GM21423 (cell line): ENCODE results near the gene SHANK2.

Experiments used
- ATAC-seq: cut with Tn5 transposase; IDR thresholded peaks from one replicate; pipeline ENCODE4 v1.9.1; 2021; ENCODE audit warnings: mild to moderate bottlenecking, moderate library complexity; ENCODE audit not compliant: unreplicated experiment

The SHANK2 gene

DNA sequence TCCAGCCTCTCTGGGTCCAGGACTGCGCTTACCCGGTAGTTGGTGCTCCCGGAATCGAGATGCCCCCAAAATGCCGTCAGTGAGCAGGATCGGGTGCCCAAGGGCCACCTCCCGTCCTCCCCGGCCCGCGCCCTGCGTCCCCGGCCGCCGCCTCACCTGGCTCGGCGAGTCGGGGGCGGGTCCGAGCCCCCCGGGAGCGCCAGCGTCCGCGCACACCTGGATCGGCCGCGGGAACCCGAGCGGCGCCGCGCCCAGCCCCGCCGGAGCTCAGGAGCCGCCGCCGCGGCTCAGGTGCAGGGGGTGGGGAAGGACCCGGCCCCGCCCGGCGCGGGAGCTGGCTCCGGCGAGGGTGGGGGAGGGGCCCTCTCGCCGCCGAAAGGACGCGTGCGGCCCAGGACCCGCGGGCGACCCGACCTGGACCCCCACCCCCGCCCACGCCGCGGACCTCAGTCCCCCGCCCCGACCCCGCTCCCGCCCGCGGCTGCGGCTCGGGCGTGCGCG, at the start of gene SHANK2:
SHANK2 (minus strand) TSS at position 309 of the 501 bp plus-strand sequence. CDS start 105,251 bp downstream, outside the sequence.
- no peak for ATAC-seq

DNA sequence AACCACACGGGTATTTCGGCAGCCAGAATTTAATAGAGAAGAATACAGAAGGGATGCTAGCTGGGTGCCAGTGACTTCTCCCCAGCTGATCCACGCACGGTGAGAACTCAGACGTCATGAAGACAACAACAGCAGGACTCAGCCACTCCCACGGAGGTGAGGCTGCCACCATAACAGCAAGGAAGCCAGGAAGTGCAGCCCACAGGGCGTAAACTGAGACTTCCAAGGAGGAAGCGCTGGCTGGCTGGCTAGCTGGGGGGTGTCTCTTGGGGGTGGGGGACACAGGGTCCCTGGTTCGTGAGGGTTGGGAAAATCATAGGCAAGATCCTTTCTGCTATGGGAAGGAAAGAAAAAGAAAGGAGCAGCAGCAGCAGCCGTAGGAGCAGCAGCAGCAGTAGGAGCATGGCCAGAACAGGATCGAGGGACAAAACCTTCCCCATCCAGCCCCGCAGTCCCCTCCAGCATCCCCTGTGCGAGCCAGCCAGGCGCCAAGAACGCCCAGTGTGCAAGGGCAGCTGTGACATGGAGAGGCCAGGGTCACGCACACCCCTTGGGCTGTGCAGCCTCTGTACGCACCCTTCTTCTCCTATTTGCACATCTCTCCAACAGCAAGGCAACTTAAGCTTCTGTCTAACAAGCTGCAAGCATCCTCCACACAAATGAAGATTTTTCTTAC, 49.6 kb upstream of the SHANK2 start:
- ATAC-seq = no peak

DNA sequence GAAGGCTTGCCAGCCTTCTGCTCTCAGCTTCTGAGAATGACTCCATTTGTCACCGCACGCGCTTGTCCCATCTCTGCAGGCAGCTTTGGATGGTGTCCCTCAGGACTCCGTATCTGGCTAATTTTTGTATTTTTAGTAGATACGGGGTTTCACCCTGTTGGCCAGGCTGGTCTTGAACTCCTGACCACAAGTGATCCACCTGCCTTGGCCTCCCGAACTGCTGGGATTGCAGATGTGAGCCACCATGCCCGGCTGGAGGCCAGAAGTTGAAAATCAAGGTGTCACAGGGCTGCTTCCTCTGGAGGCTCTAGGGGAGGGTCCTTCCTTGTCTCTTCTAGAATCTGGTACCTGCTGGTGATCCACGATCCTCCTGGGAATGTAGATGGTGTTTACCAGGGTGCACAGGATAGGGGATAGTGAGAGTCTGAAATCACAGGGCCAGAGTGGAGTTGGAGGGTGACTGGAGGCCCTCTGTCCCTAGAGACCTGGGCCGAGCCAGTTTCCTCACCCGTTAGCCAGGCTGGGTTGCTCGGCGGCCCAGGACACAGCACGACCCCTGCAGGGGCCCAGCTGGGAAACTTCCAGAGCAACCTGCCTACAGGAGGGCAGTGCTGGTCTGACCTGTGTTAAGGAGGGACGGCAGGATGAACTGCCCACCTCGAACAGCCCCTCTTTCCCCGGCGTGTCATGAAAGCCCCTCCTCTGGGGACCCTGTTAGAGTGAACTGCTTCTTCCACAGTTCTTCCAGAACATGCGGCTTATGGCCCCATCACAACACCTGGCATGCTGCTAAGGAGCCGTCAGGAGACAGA, 48.9 kb upstream of the SHANK2 start:
- ATAC-seq = no peak

DNA sequence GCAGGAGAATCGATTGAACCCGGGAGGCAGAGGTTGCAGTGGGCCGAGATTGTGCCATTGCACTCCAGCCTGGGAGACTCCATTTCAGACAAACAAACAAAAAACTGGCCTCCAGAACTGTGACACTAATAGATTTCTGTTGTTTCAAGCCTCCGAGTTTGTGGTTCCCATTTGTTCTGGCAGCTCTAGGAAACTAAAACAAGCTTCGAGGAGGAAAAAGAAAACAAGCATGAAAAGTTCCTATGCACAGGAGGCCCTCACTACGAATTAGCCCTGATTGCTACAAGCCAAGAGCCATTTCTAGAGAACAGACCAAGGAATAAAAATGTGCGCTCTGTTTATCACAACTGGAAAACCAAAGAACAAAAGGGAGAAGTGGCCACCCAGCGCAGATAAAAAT, 47.8 kb upstream of the SHANK2 start:
- ATAC-seq = no peak

DNA sequence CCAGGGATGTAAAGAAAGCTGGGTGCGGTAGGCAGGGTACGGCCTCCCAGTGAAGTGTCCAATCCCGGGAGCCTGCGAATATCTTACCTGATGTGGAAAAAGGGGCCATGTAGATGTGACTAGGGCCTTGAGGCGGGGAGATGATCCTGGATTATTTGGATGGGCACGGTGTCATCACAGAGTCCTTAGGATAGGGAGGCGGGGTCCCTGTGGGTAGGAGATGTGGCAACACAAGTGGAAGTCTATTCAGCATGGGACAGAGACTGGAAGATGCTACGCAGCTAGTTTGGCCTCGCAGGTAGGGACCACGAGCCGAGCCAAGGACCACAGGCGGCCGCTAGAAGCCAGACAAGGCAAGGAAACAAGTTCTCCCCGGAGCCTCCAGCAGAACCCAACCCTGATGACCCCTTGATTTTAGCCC, 46.4 kb upstream of the SHANK2 start:
- ATAC-seq = no peak

DNA sequence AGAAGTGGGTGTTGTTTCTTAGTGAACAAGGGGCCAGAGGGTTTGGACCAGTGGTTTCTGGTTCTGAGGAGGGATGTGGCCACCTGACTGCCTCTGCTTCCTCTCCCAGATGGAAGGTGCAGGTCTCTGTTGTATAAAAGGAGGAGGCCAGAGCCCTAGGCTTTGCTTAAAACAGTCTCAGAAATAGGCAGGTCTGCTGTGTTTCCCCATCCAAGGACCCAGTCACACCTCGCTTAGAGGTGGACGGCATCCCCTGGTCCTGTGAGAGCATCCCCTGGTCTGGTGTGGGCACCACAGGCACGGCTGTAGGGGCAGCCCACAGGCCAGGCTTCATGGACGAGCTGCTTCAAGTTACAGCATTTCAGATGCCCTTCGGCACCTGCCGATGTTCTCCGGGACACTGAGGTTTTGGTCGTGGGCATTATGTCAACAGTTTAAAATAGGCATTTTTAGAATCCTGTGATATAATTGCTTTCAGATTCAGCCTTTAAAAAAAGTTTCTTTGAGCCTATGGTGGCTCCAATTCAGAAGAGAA, 45.7 kb upstream of the SHANK2 start:
- ATAC-seq = no peak

DNA sequence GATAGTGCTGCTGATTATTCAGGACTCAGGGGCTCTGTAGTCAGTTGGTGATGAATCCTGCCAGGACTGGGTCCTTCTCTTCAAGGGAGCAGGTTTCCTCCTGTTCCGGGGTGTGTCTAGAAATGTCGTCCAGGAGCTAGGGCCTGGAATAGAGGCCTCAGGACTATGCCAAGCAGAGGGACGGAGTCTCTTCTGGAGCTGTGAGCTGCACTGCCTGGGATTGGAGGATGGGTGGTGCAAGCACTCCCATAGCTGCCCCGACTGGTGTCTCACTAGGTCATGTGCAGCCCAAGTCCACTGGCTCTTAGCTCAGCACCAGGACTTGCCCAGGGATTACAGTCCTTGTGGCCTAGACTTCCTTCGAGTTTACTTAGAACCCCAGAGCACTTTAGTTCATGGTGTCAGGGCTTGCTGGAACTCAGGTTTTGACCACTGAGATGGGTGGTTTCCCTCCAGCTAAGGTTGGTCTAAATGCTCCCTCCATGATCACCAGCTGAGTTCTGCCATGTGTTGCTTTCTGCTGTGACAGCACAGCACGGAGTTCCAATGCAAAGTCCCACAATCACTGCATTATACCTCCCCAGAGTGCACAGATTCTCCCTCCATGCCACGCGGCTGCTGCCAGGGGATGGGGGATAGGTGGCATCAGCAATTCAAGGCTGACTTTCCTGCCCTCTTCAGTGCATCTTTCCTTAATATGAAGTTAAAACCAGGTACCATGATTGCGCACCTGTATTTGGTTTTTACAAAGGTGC, 42.6 kb upstream of the SHANK2 start:
- no peak for ATAC-seq

DNA sequence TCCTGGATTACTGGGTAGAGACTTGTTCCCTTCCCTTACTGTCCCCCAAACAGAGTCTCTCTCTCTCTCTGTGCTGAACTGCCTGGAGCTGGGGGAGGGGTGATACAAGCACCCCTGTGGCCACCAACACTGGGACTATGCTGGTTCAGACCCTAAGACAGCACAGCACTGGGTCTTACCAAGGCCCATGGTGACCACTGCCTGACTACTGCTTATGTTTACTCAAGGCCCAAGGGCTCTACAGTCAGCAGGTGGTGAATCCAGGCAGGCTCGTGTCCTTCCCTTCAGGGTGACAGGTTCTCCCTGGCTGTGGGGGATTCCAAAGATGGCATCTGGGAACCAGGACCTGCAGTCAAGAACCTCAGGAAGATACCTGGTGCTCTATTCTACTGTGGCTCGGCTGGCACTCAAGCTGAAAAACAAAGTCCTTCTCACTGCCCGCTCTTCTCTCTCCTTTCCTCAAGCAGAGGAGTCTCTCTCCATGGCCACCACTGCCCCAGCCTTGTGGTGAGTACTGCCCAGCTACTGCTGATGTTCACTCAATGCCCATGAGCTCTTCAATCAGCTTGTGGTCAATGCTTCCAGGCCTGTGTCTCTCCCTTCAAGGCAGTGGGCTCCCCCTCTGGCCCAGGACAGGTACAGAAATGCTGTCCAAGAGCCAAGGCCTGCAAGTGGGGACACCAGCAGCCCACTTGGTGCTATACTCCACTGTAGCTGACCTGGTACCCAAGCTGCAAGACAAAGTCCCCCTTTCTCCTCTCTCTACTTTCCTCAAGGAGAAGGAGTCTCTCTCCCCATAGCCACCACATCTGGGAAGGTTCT, 41.8 kb upstream of the SHANK2 start:
- ATAC-seq = no peak

DNA sequence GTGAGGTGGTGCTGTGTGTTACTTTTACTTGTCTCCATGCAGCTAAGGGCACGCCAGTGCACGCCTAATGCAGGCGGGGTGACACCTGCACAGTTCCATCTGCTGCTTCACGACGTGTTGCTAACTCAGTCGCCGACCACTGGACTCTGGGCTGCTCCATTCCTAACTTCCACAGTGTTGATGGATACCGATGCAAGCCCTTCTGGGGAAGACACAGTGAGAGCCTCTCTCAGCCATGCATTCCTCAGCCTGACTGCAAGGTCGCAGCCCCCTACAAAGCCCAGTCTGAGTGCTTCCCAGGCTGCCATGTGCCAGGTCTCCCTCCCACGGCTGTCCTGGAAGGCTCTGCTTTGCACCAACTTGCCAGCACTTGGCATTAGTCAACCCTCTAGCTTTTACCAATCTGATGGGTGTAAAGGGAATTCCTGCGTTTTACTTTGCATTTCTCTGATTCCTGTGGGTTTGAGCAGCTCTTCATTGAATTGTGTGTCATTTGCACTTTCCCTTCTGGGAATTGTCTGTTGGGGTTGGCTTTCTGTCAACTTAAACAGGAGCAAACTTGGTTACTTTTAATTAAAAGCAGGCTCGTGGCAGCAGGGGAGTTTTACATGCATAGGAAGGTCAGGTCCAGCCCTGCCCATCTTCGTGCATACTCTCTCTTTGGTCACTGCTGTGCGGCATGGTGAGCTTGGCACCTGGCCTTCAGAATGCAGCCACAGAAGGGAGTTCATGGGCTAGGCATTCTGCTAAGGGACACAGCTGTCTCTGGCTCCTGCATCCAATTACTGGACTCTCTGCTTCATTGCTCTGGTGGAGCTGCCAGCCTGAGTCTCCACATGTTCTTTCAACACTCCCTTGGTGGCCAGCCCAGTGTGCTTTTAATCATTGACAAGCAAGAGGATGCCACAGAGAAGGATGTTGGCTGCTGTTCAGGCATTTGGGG, 34.6 kb upstream of the SHANK2 start:
- ATAC-seq = no peak

DNA sequence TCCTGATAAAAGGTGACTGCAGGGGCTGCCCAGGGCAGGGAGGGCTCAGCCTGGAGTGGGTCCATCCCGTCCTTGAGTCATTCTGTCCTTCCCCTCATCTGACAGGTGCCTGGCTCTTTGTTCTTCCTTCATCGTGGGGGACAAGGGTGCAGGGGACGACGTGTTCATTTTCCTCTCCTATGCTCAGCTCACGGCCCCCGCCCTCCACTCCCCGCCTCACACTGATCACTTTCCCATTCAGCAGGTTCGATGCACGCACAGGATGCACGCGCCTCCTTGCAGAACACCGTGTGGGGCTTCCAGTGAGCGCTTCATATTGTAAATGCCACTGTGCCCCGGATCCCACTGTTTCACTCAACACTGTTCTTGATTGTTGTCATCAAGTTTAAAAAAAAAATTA, 32.7 kb upstream of the SHANK2 start:
- ATAC-seq = no peak

DNA sequence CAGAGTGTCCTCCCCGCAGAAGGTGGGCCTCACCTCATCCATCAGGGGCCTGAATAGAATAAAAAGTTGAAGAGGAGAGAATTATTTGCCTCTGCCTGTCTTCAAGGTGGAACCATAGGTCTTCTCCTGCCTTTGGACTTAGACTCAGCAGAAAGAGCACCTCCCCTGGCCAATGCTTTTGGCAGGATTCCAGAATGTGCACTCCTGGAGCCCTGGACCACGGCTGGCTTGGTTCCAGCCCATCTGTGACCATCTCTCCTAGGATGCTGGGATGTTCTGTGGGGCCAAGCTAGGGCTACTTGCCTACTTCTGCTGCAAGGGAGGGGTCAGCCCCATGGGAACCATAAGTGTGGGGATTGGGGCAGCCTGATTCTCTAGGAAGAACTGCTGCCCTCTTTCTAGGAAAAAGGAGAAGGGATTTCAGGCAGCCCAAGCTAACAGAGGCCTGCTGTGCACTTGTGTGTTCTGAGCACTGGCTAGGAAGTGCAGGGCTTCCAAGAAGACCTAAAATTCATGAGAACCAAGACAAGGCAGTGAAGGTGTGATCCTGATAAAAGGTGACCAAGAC, 32.2 kb upstream of the SHANK2 start:
- ATAC-seq = no peak

DNA sequence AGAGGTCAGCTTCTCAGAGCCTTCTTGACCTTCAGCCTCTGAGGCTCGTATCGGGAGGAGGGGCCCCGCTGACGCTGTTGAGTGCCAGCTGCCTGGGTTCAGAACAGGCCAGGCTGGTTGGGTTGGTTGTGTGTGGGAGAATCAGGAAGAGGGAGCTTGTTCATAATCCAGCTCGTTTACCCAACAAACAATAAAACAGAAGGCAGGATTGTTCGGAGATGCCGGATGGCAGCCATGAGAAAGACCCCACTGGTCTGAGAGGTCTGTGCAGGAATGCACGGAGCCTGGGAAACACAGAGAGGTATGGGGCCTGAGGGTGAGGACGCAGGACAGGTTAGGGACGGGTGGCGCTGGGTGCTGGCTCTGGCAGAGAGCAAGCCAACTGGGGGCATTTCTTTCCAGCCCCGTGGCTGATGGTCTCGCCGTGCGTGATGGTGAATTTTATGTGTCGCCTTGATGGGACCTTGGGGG, 31.6 kb upstream of the SHANK2 start:
- no peak for ATAC-seq

DNA sequence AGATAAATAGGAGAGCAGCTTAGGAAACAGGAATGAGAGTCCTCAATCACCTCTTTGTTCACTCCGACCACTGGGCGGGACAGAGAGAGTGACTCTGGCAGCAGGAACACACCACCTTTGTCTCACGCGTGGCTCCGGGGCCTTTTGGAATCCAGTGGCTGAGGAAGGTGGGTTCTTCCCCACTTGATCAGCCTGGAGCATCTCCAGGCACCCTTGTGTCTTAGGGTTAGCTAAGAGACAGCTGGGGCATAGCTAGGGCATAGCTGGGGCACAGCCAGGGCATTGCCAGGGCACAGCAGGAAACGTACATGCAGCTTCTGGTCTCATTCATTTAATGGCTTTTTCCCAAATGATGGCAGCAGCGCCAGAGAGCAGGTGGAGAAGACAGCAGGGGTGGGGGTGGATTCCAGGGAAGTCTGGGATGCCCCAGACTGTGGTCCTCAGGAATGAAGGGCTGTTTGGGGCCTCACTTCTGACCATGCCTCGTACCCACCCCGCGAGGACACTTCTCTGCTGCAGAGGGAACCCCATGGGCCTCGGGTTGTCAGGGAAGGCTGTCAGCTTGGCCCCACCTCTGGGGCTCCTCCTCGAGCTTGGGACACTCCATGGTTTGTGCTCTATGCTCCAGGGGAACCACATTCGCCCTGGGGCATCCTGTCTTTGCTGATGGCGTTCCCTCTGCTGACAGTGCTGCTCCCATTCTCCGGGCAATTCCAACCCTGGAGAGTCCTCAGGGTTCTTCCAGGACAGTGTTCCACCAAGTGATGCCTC, 30.4 kb upstream of the SHANK2 start:
- ATAC-seq = no peak

DNA sequence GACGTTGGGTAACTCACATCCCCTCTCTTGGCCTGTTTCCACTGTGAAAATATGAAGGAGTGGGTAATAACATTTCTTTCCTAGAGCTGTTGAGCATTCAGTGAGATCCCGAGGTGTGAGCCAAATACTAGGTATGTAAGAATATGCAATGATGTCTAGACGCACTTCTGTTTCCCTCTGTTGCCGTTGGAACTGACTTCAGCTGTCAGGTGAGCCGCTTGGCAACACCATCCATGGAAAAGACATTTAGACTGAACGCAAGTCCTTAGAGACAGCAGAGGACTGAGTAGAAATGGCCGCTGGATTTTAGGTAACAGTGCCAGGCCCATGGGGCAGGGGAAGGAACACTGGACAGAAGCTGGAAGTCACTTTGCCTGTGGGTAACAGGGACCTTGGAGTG, 29.5 kb upstream of the SHANK2 start:
- ATAC-seq = no peak

DNA sequence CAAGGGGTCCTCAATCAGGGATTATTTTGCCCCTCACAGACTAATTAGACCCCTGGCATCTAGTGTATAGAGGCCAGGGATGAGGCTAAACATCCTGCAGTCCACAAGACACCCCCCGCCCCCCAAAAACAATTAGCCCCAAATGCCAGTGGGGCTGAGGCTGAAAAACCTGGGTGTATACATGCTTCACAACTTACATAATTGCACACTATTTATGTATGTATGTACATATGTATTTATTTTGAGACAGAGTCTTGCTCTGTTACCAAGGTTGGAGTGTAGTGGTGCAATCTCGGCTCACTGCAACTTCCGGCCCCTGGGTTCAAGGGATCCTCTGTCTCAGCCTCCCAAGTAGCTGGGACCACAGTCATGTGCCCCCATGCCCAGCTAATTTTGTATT, 28.8 kb upstream of the SHANK2 start:
- no peak for ATAC-seq

DNA sequence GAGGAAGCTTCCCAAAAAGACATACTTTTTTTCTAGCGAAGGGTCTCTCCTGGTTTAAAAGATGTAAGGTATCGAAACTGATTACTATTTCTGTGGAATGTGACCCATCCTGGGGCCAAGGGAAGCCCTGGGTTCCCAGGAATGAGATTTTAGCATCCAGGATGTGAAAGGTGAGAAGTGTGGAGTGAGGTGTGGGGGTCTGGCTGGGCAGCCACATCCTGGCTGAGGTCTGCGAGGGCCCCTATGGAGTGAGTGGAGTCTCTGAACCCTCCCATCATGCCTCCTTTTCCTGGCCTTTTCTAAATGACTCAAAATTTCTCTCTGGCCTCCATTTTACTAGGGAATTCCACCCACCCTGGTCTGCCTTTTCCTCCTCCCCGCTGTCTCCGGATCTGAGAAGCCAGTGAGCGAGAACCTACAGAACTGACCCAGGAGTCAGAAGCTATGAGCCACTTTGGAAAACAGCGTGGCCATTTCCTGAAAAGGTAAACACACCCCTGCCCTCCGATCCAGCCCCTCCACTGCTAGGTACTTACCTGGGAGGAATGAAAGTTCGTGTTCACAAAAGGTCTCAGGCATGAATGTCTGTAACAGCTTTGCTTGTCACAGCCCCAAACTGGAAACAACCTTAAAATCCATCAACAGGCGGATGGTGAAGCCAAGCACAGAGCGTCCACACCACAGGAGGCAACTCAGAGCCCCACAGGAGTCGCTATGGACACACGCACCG, 27.7 kb upstream of the SHANK2 start:
- ATAC-seq = no peak

DNA sequence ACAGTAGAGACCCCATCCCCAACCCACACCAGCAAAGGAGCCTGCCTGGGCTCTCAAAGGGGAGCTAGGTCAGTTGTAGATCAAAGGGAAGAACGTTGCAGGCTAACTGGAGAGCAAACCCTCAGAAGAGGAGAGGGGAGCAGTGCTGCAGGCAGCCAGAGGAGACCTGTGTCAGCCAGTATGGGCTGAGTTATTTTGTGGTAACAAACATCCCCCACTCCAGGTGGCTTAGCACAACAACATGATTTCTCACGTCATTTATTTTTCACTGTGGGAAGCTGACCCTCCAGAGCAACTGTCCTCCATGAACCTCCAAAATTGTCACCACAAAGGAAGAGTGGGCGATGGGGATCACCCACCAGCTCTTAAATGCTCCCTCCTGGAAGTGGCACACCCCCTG, 19.8 kb upstream of the SHANK2 start:
- no peak for ATAC-seq
